ENCODE data around the gene RDH5. TPM values are rescaled to one million over a fixed set of nuclear protein-coding genes. Genes with fewer than 3 reads are reported as not detected.
"Not testable (repeated sequence)": the region's sequence is repeated elsewhere in the genome, so short reads cannot be mapped to it uniquely, and the experiment has no call there.

RDH5 gene
- total and polyA plus RNA-seq, 4 donors: 9.2 to 61.7 (median 29.2) TPM

GRCh38 chr12:55757701-55758100, 37.5 kb downstream of the RDH5 start:
- peaks cover 11 to 56% (median 41%) of the 10 kb centered on the region in 4 donors for H3K36me3 ChIP-seq (ENCODE audit: control insufficient read depth in 4 of 4, insufficient read depth in 3 of 4, low read depth in 1 of 4, low read length in 3 of 4)
- H3K9me3 ChIP-seq (ENCODE audit: control insufficient read depth in 4 of 4, low read length in 3 of 4): no peaks in the 10 kb centered on the region
- WGBS: 88% methylated on average over 2 of the region's 2 CpGs
- H3K4me1 ChIP-seq (ENCODE audit: control insufficient read depth in 4 of 4, insufficient read depth in 4 of 4, low read length in 3 of 4): no peaks in the 10 kb centered on the region
- TF ChIP-seq MAX (IDR thresholded peaks at IDR 0.05) (no peak), YY1 (IDR thresholded peaks at IDR 0.05) (no peak), GABPA (IDR thresholded peaks at IDR 0.05 in 1 of 2, conservative IDR thresholded peaks at IDR 0.05 in 1 of 2) (no peak), SP1 (IDR thresholded peaks at IDR 0.05) (no peak), EGR1 (IDR thresholded peaks at IDR 0.05; ENCODE audit: low read depth in 2 of 2) (no peak), TAF1 (conservative IDR thresholded peaks at IDR 0.05) (no peak), NR2F2 (IDR thresholded peaks at IDR 0.05) (no peak), HNF4A (conservative IDR thresholded peaks at IDR 0.05) (no peak), CTCF (IDR thresholded peaks at IDR 0.05; ENCODE audit: low read depth, low read length, missing input control) (no peak), ZBTB33 (IDR thresholded peaks at IDR 0.05) (no peak), HNF4G (IDR thresholded peaks at IDR 0.05) (no peak), REST (IDR thresholded peaks at IDR 0.05) (no peak)
- H3K9ac ChIP-seq (ENCODE audit: low read depth in 1 of 2, low read length in 2 of 2): no peak overlapping the region
- H3K27ac ChIP-seq (ENCODE audit: low read depth in 1 of 2, low read length in 2 of 2): no peak overlapping the region
- H3K4me3 ChIP-seq (ENCODE audit: low read depth in 1 of 3, low read length in 3 of 3): no peak overlapping the region
- no peaks in the 10 kb centered on the region for H3K27me3 ChIP-seq (ENCODE audit: control insufficient read depth in 4 of 4, insufficient read depth in 4 of 4, low read length in 3 of 4)
- DNase-seq (ENCODE audit: low spot score): no peak

GRCh38 chr12:55758575-55758974, 38.4 kb downstream of the RDH5 start:
- not testable (repeated sequence) for H3K4me1 ChIP-seq (ENCODE audit: control insufficient read depth in 4 of 4, insufficient read depth in 4 of 4, low read length in 3 of 4); H3K9ac ChIP-seq (ENCODE audit: low read depth in 1 of 2, low read length in 2 of 2); H3K27me3 ChIP-seq (ENCODE audit: control insufficient read depth in 4 of 4, insufficient read depth in 4 of 4, low read length in 3 of 4); H3K27ac ChIP-seq (ENCODE audit: low read depth in 1 of 2, low read length in 2 of 2); H3K4me3 ChIP-seq (ENCODE audit: low read depth in 1 of 3, low read length in 3 of 3); H3K9me3 ChIP-seq (ENCODE audit: control insufficient read depth in 4 of 4, low read length in 3 of 4); DNase-seq (ENCODE audit: low spot score)
- peaks cover 12 to 56% (median 40%) of the 10 kb centered on the region in 4 donors for H3K36me3 ChIP-seq (ENCODE audit: control insufficient read depth in 4 of 4, insufficient read depth in 3 of 4, low read depth in 1 of 4, low read length in 3 of 4)
- WGBS: over 99% methylated on average over 4 of the region's 4 CpGs

All from liver (tissue), 9 donors.